ENCODE data around the gene KRIT1. TPM values are rescaled to one million over a fixed set of nuclear protein-coding genes. Genes with fewer than 3 reads are reported as not detected.

KRIT1 gene
- total RNA-seq, 3 donors from 2014 or later, result 34.9 to 45.9 (median 37.9) TPM

GRCh38 chr7:92228100-92228499 is 17.6 kb downstream of the KRIT1 start:
- intact Hi-C loops (cut with DNase I, micrococcal nuclease), result no loop called here
- no peak for DNase-seq

GRCh38 chr7:92226981-92227380 is 18.7 kb downstream of the KRIT1 start:
- Histone ChIP-seq H3K4me3 (no peak overlapping the region), H3K36me3 (ENCODE audit: low read depth) (no peaks in the 10 kb centered on the region), H3K9me3 (no peaks in the 10 kb centered on the region), H3K4me1 (ENCODE audit: low read depth) (no peaks in the 10 kb centered on the region)
- intact Hi-C loops (cut with DNase I, micrococcal nuclease), result no loop called here
- ATAC-seq (no peak), DNase-seq (no peak)
- TF ChIP-seq CTCF (IDR thresholded peaks at IDR 0.05), result no peak

More at GRCh38 chr7:92228100-92228499, 17.6 kb downstream of the KRIT1 start:
- no peak for TF ChIP-seq CTCF (IDR thresholded peaks at IDR 0.05)
- Histone ChIP-seq H3K9me3 (no peaks in the 10 kb centered on the region), H3K4me3 (no peak overlapping the region), H3K4me1 (ENCODE audit: low read depth) (no peaks in the 10 kb centered on the region), H3K36me3 (ENCODE audit: low read depth) (no peaks in the 10 kb centered on the region)
- ATAC-seq, result no peak

- Histone ChIP-seq H3K4me3 (no peak overlapping the region), H3K4me1 (ENCODE audit: low read depth) (no peaks in the 10 kb centered on the region), H3K36me3 (ENCODE audit: low read depth) (no peaks in the 10 kb centered on the region), H3K9me3 (no peaks in the 10 kb centered on the region)
- intact Hi-C loops (cut with DNase I, micrococcal nuclease), result no loop called here
- DNase-seq, result no peak
- no peak for TF ChIP-seq CTCF (IDR thresholded peaks at IDR 0.05)
- no peak for ATAC-seq
Measured at GRCh38 chr7:92221766-92222165, 23.9 kb downstream of the KRIT1 start.

- DNase-seq (no peak), ATAC-seq (no peak)
- no peaks in the 10 kb centered on the region for H3K9me3 ChIP-seq
- no peaks in the 10 kb centered on the region for H3K4me1 ChIP-seq (ENCODE audit: low read depth)
- no peaks in the 10 kb centered on the region for H3K36me3 ChIP-seq (ENCODE audit: low read depth)
- H3K4me3 ChIP-seq, result no peak overlapping the region
- TF ChIP-seq CTCF (IDR thresholded peaks at IDR 0.05), result no peak
- intact Hi-C loops (cut with DNase I, micrococcal nuclease), result no loop called here
Measured at GRCh38 chr7:92206672-92207071, 39.0 kb downstream of the KRIT1 start.

- Histone ChIP-seq H3K4me3 (no peak overlapping the region), H3K9me3 (no peaks in the 10 kb centered on the region), H3K4me1 (ENCODE audit: low read depth) (no peaks in the 10 kb centered on the region), H3K36me3 (ENCODE audit: low read depth) (no peaks in the 10 kb centered on the region)
- intact Hi-C loops (cut with DNase I, micrococcal nuclease), result no loop called here
- DNase-seq, result no peak
- ATAC-seq, result no peak
- no peak for TF ChIP-seq CTCF (IDR thresholded peaks at IDR 0.05)
Measured at GRCh38 chr7:92205987-92206386, 39.7 kb downstream of the KRIT1 start.

GRCh38 chr7:92200791-92201190 is 44.9 kb downstream of the KRIT1 start:
- DNase-seq, result no peak
- TF ChIP-seq CTCF (IDR thresholded peaks at IDR 0.05), result no peak
- Histone ChIP-seq H3K4me1 (ENCODE audit: low read depth) (no peaks in the 10 kb centered on the region), H3K36me3 (ENCODE audit: low read depth) (no peaks in the 10 kb centered on the region), H3K9me3 (no peaks in the 10 kb centered on the region), H3K4me3 (no peak overlapping the region)
- intact Hi-C loops (cut with DNase I, micrococcal nuclease), result no loop called here
- no peak for ATAC-seq

Measured in mucosa of descending colon (tissue), 3 donors.